Neural progenitor cell (in vitro differentiated cells): ENCODE data around the gene INO80. TPM values are rescaled to one million over a fixed set of nuclear protein-coding genes. Genes with fewer than 3 reads are reported as not detected.
A peak's percentile ranks its signal among the peaks of the same experiment; 100 is the strongest.

Source experiments
- DNase-seq: peaks from one replicate; pipeline ENCODE4 v3.0.0-alpha.2; 2016; ENCODE audit warnings: low spot score
- H2AFZ ChIP-seq: fragments of 200-600 bp; sonication (generic); replicated peaks from 2 replicates; pipeline ENCODE4 v1.6.1; 2016; ENCODE audit warnings: antibody characterized with exemption
- H3F3A ChIP-seq: fragments of 200-600 bp; sonication (generic); 2 replicates; pipeline ENCODE4 v1.6.1; 2016; ENCODE audit warnings: antibody characterized with exemption, low read depth
- H3K27ac ChIP-seq: fragments of 200-600 bp; sonication (generic); 2 replicates; pipeline ENCODE4 v1.5.1; 2016; ENCODE audit warnings: mild to moderate bottlenecking
- H3K27me3 ChIP-seq: fragments of 200-600 bp; sonication (generic); 2 replicates; pipeline ENCODE4 v1.6.1; 2016; ENCODE audit warnings: mild to moderate bottlenecking, moderate library complexity
- H3K36me3 ChIP-seq: fragments of 200-600 bp; sonication (generic); 2 replicates; pipeline ENCODE4 v1.5.1; 2016
- H3K4me1 ChIP-seq: fragments of 200-600 bp; sonication (generic); 2 replicates; pipeline ENCODE4 v1.6.1; 2016; ENCODE audit warnings: mixed run types
- H3K4me2 ChIP-seq: fragments of 200-600 bp; sonication (generic); 2 replicates; pipeline ENCODE4 v1.6.1; 2016
- H3K4me3 ChIP-seq: fragments of 200-600 bp; sonication (generic); 2 replicates; pipeline ENCODE4 v1.5.1; 2016
- H3K79me2 ChIP-seq: fragments of 200-600 bp; sonication (generic); 2 replicates; pipeline ENCODE4 v1.6.1; 2016; ENCODE audit warnings: low read depth
- H3K9ac ChIP-seq: fragments of 200-600 bp; sonication (generic); 2 replicates; pipeline ENCODE4 v1.6.1; 2016
- H3K9me3 ChIP-seq: fragments of 200-600 bp; sonication (generic); 2 replicates; pipeline ENCODE4 v1.5.1; 2016; ENCODE audit warnings: low read depth
- H4K20me1 ChIP-seq: fragments of 200-600 bp; sonication (generic); 2 replicates; pipeline ENCODE4 v1.6.1; 2016; ENCODE audit warnings: low read depth
- H3K27ac Mint-ChIP-seq: 3 replicates; pipeline ENCODE4 v1.8.0; 2021; ENCODE audit warnings: mixed read lengths
- H3K27me3 Mint-ChIP-seq: 2 replicates; pipeline ENCODE4 v1.8.0; 2022; ENCODE audit warnings: low read depth, mild to moderate bottlenecking, inconsistent platforms, moderate library complexity, mixed read lengths; ENCODE audit not compliant: insufficient read depth
- H3K36me3 Mint-ChIP-seq: 3 replicates; pipeline ENCODE4 v1.8.0; 2021; ENCODE audit warnings: mixed read lengths
- H3K4me1 Mint-ChIP-seq: 3 replicates; pipeline ENCODE4 v1.8.0; 2021; ENCODE audit warnings: mixed read lengths
- H3K4me3 Mint-ChIP-seq: 3 replicates; pipeline ENCODE4 v1.8.0; 2021; ENCODE audit warnings: mild to moderate bottlenecking, moderate library complexity, mixed read lengths
- H3K9me3 Mint-ChIP-seq: 3 replicates; pipeline ENCODE4 v1.8.0; 2020; ENCODE audit warnings: mixed read lengths
- CTCF ChIP-seq: fragments of 200-600 bp; sonication (generic); IDR thresholded peaks from 2 replicates; pipeline ENCODE4 v1.5.1; 2017; ENCODE audit warnings: antibody characterized with exemption, mild to moderate bottlenecking
- EZH2 ChIP-seq: fragments of 200-600 bp; sonication (generic); IDR thresholded peaks from 2 replicates; pipeline ENCODE4 v1.6.1; 2017; ENCODE audit warnings: antibody characterized with exemption, mild to moderate bottlenecking, moderate library complexity
- EZH2phosphoT487 ChIP-seq: fragments of 200-600 bp; sonication (generic); IDR thresholded peaks from 2 replicates; pipeline ENCODE4 v1.6.1; 2017; ENCODE audit warnings: antibody characterized with exemption
- total RNA-seq: library from RNA; depleted of rRNA; stranded (reverse); fragments of >200 nt; gene quantifications from 2 replicates; pipeline ENCODE4 v1.2.3, GENCODE V29; 2015; ENCODE audit warnings: low replicate concordance

The INO80 gene
- total RNA-seq, 1 donor from 2014 or later: 25.4 TPM

GRCh38 chr15:40986820-40987219 is 129.3 kb downstream of the INO80 start:
- peaks cover 45% of the 10 kb centered on the region for H3K36me3 Mint-ChIP-seq

GRCh38 chr15:40985541-40986330 is 130.3 kb downstream of the INO80 start:
- Histone ChIP-seq H3K36me3 (peaks cover 5% of the 10 kb centered on the region), H3K9me3 (no peaks in the 10 kb centered on the region), H3K4me1 (no peaks in the 10 kb centered on the region), H3K4me3 (no peak overlapping the region), H3K27ac (no peak overlapping the region), H3F3A (no peaks in the 10 kb centered on the region), H3K27me3 (no peaks in the 10 kb centered on the region), H3K4me2 (no peak overlapping the region), H4K20me1 (no peaks in the 10 kb centered on the region), H3K79me2 (no peaks in the 10 kb centered on the region), H2AFZ (no peak overlapping the region), H3K9ac (no peak overlapping the region)
- Mint-ChIP-seq H3K4me1 (no peaks in the 10 kb centered on the region), H3K27ac (no peak overlapping the region), H3K9me3 (no peaks in the 10 kb centered on the region), H3K4me3 (no peak overlapping the region), H3K27me3 (no peaks in the 10 kb centered on the region), H3K36me3 (peaks cover 44% of the 10 kb centered on the region)
- no peak for DNase-seq
- TF ChIP-seq EZH2 (no peak), CTCF (no peak), EZH2phosphoT487 (no peak)

More at GRCh38 chr15:40986820-40987219, 129.3 kb downstream of the INO80 start:
- no peak overlapping the region for H3K4me3 Mint-ChIP-seq
- peaks cover 5% of the 10 kb centered on the region for H3K36me3 ChIP-seq
- no peak overlapping the region for H3K27ac ChIP-seq
- H3K4me1 ChIP-seq: no peaks in the 10 kb centered on the region
- H4K20me1 ChIP-seq: no peaks in the 10 kb centered on the region
- H3K27ac Mint-ChIP-seq: peak overlapping the region; percentile 41
- H3K4me1 Mint-ChIP-seq: no peaks in the 10 kb centered on the region
- no peak overlapping the region for H3K4me2 ChIP-seq
- no peaks in the 10 kb centered on the region for H3K27me3 ChIP-seq
- H3K79me2 ChIP-seq: no peaks in the 10 kb centered on the region
- no peaks in the 10 kb centered on the region for H3F3A ChIP-seq
- no peak for DNase-seq
- no peak overlapping the region for H3K9ac ChIP-seq
- no peaks in the 10 kb centered on the region for H3K9me3 Mint-ChIP-seq
- H3K4me3 ChIP-seq: no peak overlapping the region
- H2AFZ ChIP-seq: no peak overlapping the region
- TF ChIP-seq EZH2: no peak
- no peak for TF ChIP-seq EZH2phosphoT487
- TF ChIP-seq CTCF: no peak
- no peaks in the 10 kb centered on the region for H3K27me3 Mint-ChIP-seq
- no peaks in the 10 kb centered on the region for H3K9me3 ChIP-seq

- H3K9ac ChIP-seq: no peak overlapping the region
- Mint-ChIP-seq H3K27ac (no peak overlapping the region), H3K9me3 (no peaks in the 10 kb centered on the region), H3K27me3 (peaks cover 2% of the 10 kb centered on the region), H3K4me3 (no peak overlapping the region), H3K36me3 (peaks cover 41% of the 10 kb centered on the region), H3K4me1 (no peaks in the 10 kb centered on the region)
- no peak overlapping the region for H2AFZ ChIP-seq
- no peak for TF ChIP-seq CTCF
- no peak for TF ChIP-seq EZH2
- TF ChIP-seq EZH2phosphoT487: no peak
- no peak for DNase-seq
- H3K4me1 ChIP-seq: no peaks in the 10 kb centered on the region
- no peaks in the 10 kb centered on the region for H3K27me3 ChIP-seq
- H3K36me3 ChIP-seq: peaks cover 5% of the 10 kb centered on the region
- no peak overlapping the region for H3K27ac ChIP-seq
- H4K20me1 ChIP-seq: no peaks in the 10 kb centered on the region
- H3K4me3 ChIP-seq: no peak overlapping the region
- no peaks in the 10 kb centered on the region for H3K9me3 ChIP-seq
- H3F3A ChIP-seq: no peaks in the 10 kb centered on the region
- H3K79me2 ChIP-seq: no peaks in the 10 kb centered on the region
- no peak overlapping the region for H3K4me2 ChIP-seq
Observed at GRCh38 chr15:40984964-40985363, 131.1 kb downstream of the INO80 start.
